LNCAP (cell line): Measurements from ENCODE around the gene MAP3K20.

Experiments used
- TF ChIP-seq, protein P1 (sequence below): fragments of 450-650 bp; IDR thresholded peaks from 2 replicates; pipeline ENCODE4 v1.5.1; 2017; ENCODE audit warnings: mild to moderate bottlenecking

MAP3K20 gene

DNA sequence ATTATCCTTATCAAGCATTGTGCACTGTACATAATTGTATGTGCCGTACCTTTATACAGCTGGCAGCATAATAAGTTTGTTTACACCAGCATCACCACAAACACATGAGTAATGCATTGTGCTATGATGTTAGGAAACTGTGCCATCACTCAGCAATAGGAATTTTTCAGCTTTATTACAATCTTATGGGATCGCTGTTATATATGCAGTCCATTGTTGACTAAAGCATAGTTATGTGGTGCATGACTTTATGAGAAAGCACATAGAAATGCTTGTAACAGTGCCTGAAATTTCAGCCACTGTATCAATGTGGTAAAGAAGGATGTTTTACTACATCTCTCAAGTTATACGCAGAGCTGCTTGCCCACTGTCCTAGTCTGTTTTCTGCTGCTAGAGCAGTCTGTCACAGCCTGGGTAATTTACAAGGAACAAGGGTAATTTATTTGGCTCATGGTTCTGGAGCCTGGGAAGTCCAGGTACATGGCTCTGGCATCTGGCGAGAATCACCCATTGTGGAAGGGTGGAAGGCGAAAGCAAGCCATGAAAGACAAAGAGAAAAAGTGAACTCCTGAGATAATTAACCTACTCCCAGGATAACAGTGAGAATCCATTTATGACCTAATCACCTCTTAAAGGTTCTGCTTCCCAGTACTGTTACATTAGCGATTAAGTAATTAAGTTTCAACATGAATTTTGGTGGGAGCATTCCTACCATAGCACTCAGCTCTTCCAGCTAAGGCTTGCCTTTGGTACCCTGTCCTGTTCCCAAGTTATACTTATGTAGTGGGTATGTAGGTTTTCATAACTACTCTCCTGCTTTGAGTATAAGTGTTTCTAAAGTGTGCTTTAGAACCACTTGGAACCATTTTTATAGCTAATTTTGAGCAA is 4.6 kb downstream of the MAP3K20 start:
- TF ChIP-seq, protein P1, sequence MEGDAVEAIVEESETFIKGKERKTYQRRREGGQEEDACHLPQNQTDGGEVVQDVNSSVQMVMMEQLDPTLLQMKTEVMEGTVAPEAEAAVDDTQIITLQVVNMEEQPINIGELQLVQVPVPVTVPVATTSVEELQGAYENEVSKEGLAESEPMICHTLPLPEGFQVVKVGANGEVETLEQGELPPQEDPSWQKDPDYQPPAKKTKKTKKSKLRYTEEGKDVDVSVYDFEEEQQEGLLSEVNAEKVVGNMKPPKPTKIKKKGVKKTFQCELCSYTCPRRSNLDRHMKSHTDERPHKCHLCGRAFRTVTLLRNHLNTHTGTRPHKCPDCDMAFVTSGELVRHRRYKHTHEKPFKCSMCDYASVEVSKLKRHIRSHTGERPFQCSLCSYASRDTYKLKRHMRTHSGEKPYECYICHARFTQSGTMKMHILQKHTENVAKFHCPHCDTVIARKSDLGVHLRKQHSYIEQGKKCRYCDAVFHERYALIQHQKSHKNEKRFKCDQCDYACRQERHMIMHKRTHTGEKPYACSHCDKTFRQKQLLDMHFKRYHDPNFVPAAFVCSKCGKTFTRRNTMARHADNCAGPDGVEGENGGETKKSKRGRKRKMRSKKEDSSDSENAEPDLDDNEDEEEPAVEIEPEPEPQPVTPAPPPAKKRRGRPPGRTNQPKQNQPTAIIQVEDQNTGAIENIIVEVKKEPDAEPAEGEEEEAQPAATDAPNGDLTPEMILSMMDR = no peak

DNA sequence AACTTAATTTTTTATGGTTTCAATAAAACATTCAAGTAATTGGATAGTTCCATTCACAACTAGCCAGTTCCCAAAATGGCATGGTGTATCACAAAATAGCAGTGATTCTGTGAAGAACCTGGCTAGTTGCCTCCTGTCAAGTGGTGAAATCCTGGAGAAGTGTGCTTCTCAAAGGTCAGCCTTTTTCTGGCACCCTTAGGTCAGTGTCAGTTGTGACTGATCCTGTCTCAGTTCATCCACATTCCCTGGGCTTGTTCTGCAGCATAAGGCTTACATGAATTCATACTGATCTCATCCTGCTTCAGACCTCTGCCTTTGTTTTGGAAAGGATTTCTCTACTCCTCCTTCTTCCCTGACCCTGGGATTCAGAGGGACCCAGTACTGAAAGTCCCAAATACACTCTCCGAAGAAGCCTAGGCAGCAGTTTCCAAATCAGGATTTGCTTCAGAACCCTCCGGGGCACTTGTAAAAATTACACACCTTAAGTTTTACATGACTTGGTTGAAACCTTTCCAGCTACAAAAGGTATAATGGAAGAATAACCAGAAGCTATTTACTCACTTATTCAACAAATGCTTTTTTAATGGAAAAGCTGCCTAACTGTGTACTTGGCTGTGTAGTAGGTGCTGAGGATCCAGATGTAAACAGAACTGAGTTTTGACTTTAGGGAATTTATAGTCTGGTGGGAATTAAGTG is 11.0 kb downstream of the MAP3K20 start:
- TF ChIP-seq, protein P1 = no peak

DNA sequence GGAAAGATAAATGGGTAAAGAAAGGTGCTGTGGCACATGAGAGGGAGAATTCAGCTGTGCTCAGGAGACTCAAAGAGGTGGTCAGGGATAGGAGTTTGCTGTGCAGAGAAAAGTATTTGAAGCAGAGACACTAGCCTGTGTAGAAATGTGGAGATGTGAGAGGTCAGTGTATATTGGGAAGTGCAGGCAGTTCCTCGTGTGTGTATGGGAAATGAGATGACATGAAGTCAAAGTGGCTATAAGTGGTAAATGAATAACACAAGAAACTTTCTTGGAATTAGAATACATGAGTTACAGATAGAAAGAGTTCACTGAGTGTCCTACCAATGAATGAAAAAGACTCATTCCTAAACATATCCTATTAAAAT is 11.6 kb downstream of the MAP3K20 start:
- TF ChIP-seq, protein P1 = no peak

DNA sequence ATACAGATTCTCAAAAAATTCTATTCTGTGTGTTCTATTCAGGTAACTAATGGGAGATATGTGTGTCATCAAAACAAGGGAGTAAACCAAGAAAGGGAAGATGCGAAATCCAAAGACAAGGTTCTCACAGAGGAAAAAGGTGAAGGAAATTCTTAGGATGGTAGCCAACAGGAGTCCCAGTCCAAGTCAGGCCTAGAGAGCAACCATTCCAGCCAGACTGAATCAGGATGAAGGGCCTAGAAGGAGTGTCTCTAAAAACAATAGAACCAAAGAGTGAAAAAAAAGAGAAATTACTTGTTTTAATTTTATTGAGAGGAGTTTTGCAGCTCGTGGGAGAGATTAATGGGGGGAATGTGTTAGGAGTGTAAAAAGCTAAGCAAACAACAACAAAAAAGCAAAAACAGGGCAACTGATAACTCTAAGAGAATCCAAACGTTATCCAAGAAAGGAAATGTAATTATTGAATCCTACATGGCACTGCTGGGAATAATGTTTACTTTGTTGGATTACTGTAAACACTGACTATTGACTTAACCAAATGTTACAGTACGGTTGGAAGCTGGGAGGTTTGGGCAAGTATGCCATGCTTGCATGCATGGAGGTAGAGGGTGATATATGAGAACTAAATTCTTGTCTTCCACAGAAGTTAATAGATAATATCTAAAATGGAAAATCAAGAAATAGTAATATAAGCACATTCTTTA is 12.3 kb downstream of the MAP3K20 start:
- TF ChIP-seq, protein P1 = no peak

DNA sequence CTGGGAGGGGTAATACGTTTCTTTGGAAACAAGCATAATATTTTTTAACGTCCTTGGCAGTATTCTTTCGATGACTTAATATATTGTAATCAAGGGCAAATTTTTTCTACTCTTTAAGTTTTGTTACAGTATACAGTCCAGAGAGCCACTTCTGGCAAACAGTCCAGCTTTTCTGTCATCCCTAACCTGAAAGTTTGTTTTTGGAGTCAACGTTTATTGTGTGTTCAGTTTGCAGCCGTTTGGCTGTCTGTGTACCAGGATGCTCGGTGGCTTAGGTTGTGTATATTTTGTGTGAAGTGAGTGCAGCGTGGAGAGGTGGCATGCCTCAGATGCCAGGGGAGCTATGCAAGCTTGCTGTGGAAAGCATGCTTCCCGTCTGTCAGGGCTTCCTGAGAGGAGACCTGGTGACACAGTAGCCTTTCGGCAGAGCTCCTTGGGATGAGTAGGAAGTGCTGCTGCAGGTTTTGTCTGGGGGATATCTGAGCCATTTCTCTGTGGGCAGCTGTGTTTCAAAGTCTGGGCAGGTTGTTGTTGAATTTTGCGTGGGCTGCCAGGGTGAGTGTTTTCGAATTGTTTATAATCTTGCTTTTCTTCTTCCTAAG is 14.7 kb downstream of the MAP3K20 start:
- TF ChIP-seq, protein P1 = no peak

DNA sequence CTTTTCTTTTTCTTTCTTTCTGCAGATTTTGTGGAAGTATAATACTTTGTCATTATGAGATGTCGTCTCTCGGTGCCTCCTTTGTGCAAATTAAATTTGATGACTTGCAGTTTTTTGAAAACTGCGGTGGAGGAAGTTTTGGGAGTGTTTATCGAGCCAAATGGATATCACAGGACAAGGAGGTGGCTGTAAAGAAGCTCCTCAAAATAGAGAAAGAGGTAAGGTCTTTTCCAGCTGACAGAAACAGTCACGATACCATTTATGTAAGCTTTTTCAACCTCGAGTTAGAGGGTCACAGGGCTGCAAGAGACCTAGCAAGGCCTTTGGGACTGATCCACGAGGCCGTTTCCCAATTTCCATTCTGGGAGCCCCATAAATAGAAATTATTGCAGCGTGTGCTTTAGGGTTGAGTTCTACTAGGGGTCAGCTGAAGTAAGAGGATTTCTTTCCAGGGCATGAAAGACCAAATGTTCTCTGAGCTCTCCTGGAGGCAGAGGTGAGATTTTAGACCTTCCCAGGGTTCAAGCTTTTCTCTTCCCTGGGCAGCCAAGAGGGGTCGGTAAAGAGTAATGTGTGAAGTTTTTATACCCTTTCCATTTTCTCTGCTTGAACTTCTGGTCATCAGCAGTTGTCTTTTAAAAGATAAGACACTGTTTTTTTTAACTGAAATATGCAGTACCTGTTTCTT is 15.5 kb downstream of the MAP3K20 start:
- TF ChIP-seq, protein P1 = no peak

DNA sequence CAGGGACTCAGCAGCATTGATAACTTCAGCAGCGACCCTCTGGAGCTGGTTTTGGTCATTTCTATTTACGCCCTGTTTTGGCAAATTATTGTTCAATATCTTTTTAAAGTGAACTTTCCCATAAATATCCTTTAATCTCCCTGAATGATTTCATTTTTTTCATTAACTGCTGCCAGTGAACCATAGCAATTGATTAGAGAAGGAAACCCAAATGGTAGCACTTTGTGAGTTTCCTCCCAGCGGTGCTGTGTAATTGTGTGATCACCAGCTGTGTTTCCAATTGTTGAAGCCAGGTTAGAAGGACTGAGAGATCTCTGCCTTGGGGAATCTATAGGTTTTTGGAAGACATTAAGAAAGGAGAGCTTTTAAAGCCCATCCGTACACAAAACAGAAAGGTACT is 16.3 kb downstream of the MAP3K20 start:
- TF ChIP-seq, protein P1 = no peak
